B cell (primary cell): ENCODE results near the gene AUNIP. TPM values are rescaled to one million over a fixed set of nuclear protein-coding genes. Genes with fewer than 3 reads are reported as not detected.

Source experiments
- ATAC-seq: fragments of 200-7000 bp; cut with Tn5 transposase; one replicate; pipeline ENCODE4 v1.10.0; 2021; ENCODE audit warnings: low read depth, mild to moderate bottlenecking, moderate number of reproducible peaks, moderate library complexity
- CTCF ChIA-PET: fragments of 350-600 bp; sonication (Branson Sonifier 250); formaldehyde crosslinking; loops from one replicate; lab custom pipeline; 2021; ENCODE audit warnings: antibody characterized with exemption, inconsistent platforms; lab: Charles Lee
- POLR2A ChIA-PET: fragments of 350-600 bp; sonication (Branson Sonifier 250); formaldehyde crosslinking; loops from one replicate; lab custom pipeline; 2021; ENCODE audit warnings: antibody characterized with exemption; lab: Charles Lee
- DNase-seq: peaks from one replicate; pipeline ENCODE4 v3.0.0; 2013
- H2AFZ ChIP-seq: 2 replicates; pipeline ENCODE4 v1.6.1; 2012; ENCODE audit warnings: mild to moderate bottlenecking, low read depth, low read length; ENCODE audit not compliant: insufficient read depth, poor library complexity, severe bottlenecking
- H3K27ac ChIP-seq, 2 donors: 1 replicate in 1 of 2; 2 replicates in 1 of 2; pipeline ENCODE4 v1.5.1; 2012 to 2013; ENCODE audit warnings: low read length in 2 of 2, mild to moderate bottlenecking in 2 of 2, moderate library complexity in 1 of 2
- H3K27me3 ChIP-seq, 4 experiments: fragments of 200-600 bp in 1 of 4; sonication (generic) in 1 of 4; replicated peaks in 1 of 4; 1 replicate in 2 of 4; 2 replicates in 2 of 4; pipeline versions ENCODE4 v1.6.1 to v1.7.0; 2013 to 2016; ENCODE audit warnings: low read length in 3 of 4, mild to moderate bottlenecking in 2 of 4, mixed read lengths in 1 of 4, moderate library complexity in 1 of 4; ENCODE audit not compliant: insufficient read depth in 4 of 4, control insufficient read depth in 3 of 4; ENCODE audit errors: control extremely low read depth in 1 of 4
- H3K36me3 ChIP-seq, 2 experiments: replicated peaks in 1 of 2; 1 replicate in 1 of 2; 2 replicates in 1 of 2; pipeline versions ENCODE4 v1.6.1 to v1.7.1; 2013; ENCODE audit warnings: low read length in 1 of 2; ENCODE audit not compliant: insufficient read depth in 2 of 2, control insufficient read depth in 1 of 2; ENCODE audit errors: control extremely low read depth in 1 of 2, extremely low read depth in 1 of 2
- H3K4me1 ChIP-seq, 2 donors: fragments of 200-600 bp in 1 of 2; sonication (generic) in 1 of 2; 1 replicate in 1 of 2; 2 replicates in 1 of 2; pipeline versions ENCODE4 v1.5.1 to v1.6.1; 2013 to 2017; ENCODE audit warnings: low read length in 2 of 2; ENCODE audit not compliant: control insufficient read depth in 2 of 2, insufficient read depth in 2 of 2
- H3K4me2 ChIP-seq: replicated peaks from 2 replicates; pipeline ENCODE3; 2012; ENCODE audit warnings: mild to moderate bottlenecking, low read depth, low read length; ENCODE audit not compliant: poor library complexity, severe bottlenecking
- H3K4me3 ChIP-seq, 5 experiments: fragments of 200-600 bp in 1 of 5; sonication (generic) in 1 of 5; 1 replicate in 3 of 5; 2 replicates in 2 of 5; pipeline versions ENCODE4 v1.5.1 to v1.7.0; 2011 to 2016; ENCODE audit warnings: low read length in 4 of 5, mild to moderate bottlenecking in 4 of 5, low read depth in 2 of 5, control low read depth in 1 of 5, moderate library complexity in 1 of 5; ENCODE audit not compliant: insufficient read depth in 1 of 5; ENCODE audit errors: control extremely low read depth in 1 of 5, extremely low read depth in 1 of 5
- H3K79me2 ChIP-seq: fragments of 200-600 bp; sonication (generic); one replicate; pipeline ENCODE4 v1.6.0; 2016; ENCODE audit warnings: low read length; ENCODE audit not compliant: control insufficient read depth, insufficient read depth
- H3K9ac ChIP-seq: fragments of 200-600 bp; sonication (generic); 2 replicates; pipeline ENCODE4 v1.6.1; 2017; ENCODE audit warnings: mild to moderate bottlenecking, low read length, moderate library complexity
- H3K9me3 ChIP-seq, 3 donors: one replicate each; pipeline versions ENCODE4 v1.6.1 to v1.7.1; 2013; ENCODE audit warnings: low read length in 2 of 3; ENCODE audit not compliant: control insufficient read depth in 2 of 3, insufficient read depth in 1 of 3; ENCODE audit errors: control extremely low read depth in 1 of 3
- H4K20me1 ChIP-seq: 2 replicates; pipeline ENCODE4 v1.6.0; 2012; ENCODE audit warnings: mild to moderate bottlenecking, low read length; ENCODE audit not compliant: insufficient read depth, control insufficient read depth, poor library complexity, severe bottlenecking
- H3K27ac Mint-ChIP-seq: one replicate; pipeline ENCODE4 v1.8.0; 2021; ENCODE audit warnings: mixed read lengths
- H3K27me3 Mint-ChIP-seq: one replicate; pipeline ENCODE4 v1.8.0; 2021; ENCODE audit warnings: mixed read lengths
- H3K4me1 Mint-ChIP-seq: one replicate; pipeline ENCODE4 v1.8.0; 2021; ENCODE audit warnings: mixed read lengths
- H3K4me3 Mint-ChIP-seq: one replicate; pipeline ENCODE4 v1.8.0; 2021; ENCODE audit warnings: mixed read lengths
- H3K9me3 Mint-ChIP-seq: one replicate; pipeline ENCODE4 v1.8.0; 2022; ENCODE audit warnings: mixed read lengths; ENCODE audit not compliant: insufficient read depth
- CTCF ChIP-seq: fragments of 200-600 bp; IDR thresholded peaks from one replicate; pipeline ENCODE4 v1.8.0; 2022; ENCODE audit warnings: antibody characterized with exemption, mild to moderate bottlenecking
- EZH2 ChIP-seq: IDR thresholded peaks from 2 replicates; pipeline ENCODE4 v1.6.1; 2012; ENCODE audit warnings: borderline replicate concordance, low read depth, mild to moderate bottlenecking, moderate library complexity, low read length; ENCODE audit not compliant: insufficient read depth, poor library complexity, severe bottlenecking
- WGBS: methylation state at CpG from one replicate; pipeline ENCODE4 v1.1.5; 2013; ENCODE audit warnings: missing lambda C conversion rate; ENCODE audit not compliant: insufficient coverage; 5-methylcytosine and 5-hydroxymethylcytosine counted together
- intact Hi-C: fragments of 100-400 bp; cut with micrococcal nuclease; formaldehyde crosslinking; loops from one replicate; pipeline ENCODE4 v1.10.0; 2022
- polyA plus RNA-seq: library from polyadenylated mRNA; depleted of rRNA; stranded (reverse); fragments of >200 nt; gene quantifications from 2 replicates; pipeline ENCODE4 v1.2.3, GENCODE V29; 2012
- total RNA-seq, 2 donors: library from RNA; stranded (reverse); fragments of 120-200 nt in 1 of 2; gene quantifications; 1 replicate in 1 of 2; 2 replicates in 1 of 2; pipeline versions ENCODE4 v1.2.3 to v1.2.4, GENCODE V29; 2013 to 2022

Gene AUNIP
- total and polyA plus RNA-seq, 2 donors (not counting 1 experiment from before 2014, with no cell fraction given), result 0.27 TPM; not detected in 1

- peaks cover 5% of the 10 kb centered on the region for H3K27me3 Mint-ChIP-seq
- no peaks in the 10 kb centered on the region for H3K36me3 ChIP-seq
- no peaks in the 10 kb centered on the region for H3K27me3 ChIP-seq
- no peak overlapping the region for H3K9ac ChIP-seq
- peaks cover 13% of the 10 kb centered on the region for H3K4me1 Mint-ChIP-seq
- ATAC-seq (no peak), DNase-seq (no peak)
- ChIA-PET POLR2A (interaction anchor here (0.6 kb wide), 1 partner anchor 9 kb away, joined by 4 read pairs; no protein-coding TSS in a partner anchor), CTCF (interaction anchor here (1.7 to 2.4 kb wide), 2 partner anchors 15 to 185 kb away, joined by 7 to 10 read pairs; no protein-coding TSS in a partner anchor)
- H3K4me1 ChIP-seq, result peaks cover 0 to 8% of the 10 kb centered on the region in 2 donors
- TF ChIP-seq CTCF (no peak), EZH2 (no peak)
- no peak overlapping the region for H3K4me3 Mint-ChIP-seq
- H3K79me2 ChIP-seq, result no peaks in the 10 kb centered on the region
- intact Hi-C loops, result no loop called here
- no peak overlapping the region for H3K4me3 ChIP-seq
- 85% methylated on average over 8 of the region's 8 CpGs for WGBS
- H4K20me1 ChIP-seq, result no peaks in the 10 kb centered on the region
- H3K27ac ChIP-seq, result no peak overlapping the region
- no peak overlapping the region for H3K27ac Mint-ChIP-seq
- no peak overlapping the region for H2AFZ ChIP-seq
- H3K4me2 ChIP-seq, result no peak overlapping the region
- H3K9me3 Mint-ChIP-seq, result no peaks in the 10 kb centered on the region
- no peaks in the 10 kb centered on the region for H3K9me3 ChIP-seq
Observed at GRCh38 chr1:25794325-25794724, 64.9 kb downstream of the AUNIP start.

- Histone ChIP-seq H3K4me2 (no peak overlapping the region), H3K9ac (no peak overlapping the region), H3K4me1 (peaks cover 0 to 8% of the 10 kb centered on the region in 2 donors), H3K79me2 (no peaks in the 10 kb centered on the region), H3K9me3 (no peaks in the 10 kb centered on the region), H3K27ac (no peak overlapping the region), H3K4me3 (no peak overlapping the region), H3K36me3 (no peaks in the 10 kb centered on the region), H3K27me3 (no peaks in the 10 kb centered on the region), H2AFZ (no peak overlapping the region), H4K20me1 (no peaks in the 10 kb centered on the region)
- H3K27me3 Mint-ChIP-seq, result peaks cover 5% of the 10 kb centered on the region
- intact Hi-C loops, result no loop called here
- 82% methylated on average over 7 of the region's 7 CpGs for WGBS
- no peak for DNase-seq
- H3K4me1 Mint-ChIP-seq, result peaks cover 13% of the 10 kb centered on the region
- TF ChIP-seq CTCF, result no peak
- TF ChIP-seq EZH2, result no peak
- H3K27ac Mint-ChIP-seq, result no peak overlapping the region
- ChIA-PET CTCF (interaction anchor here (1.7 kb wide), 1 partner anchor 16 kb away, joined by 7 read pairs; no protein-coding TSS in a partner anchor), POLR2A (no interaction called here)
- ATAC-seq, result no peak
- H3K4me3 Mint-ChIP-seq, result no peak overlapping the region
- no peaks in the 10 kb centered on the region for H3K9me3 Mint-ChIP-seq
Observed at GRCh38 chr1:25793585-25794170, 65.6 kb downstream of the AUNIP start.
